Measurements from ENCODE around the gene SNX9.
"Not testable (repeated sequence)": the region's sequence is repeated elsewhere in the genome, so short reads cannot be mapped to it uniquely, and the experiment has no call there.

- TF ChIP-seq POLR2A, CTCF (IDR thresholded peaks at IDR 0.05): not testable (repeated sequence)
Measured at GRCh38 chr6:157950899-157951298, 127.9 kb downstream of the SNX9 start.

All from body of pancreas (tissue), 4 donors.